Vagina (tissue), 2 donors: ENCODE data around the gene RBM33. TPM values are rescaled to one million over a fixed set of nuclear protein-coding genes. Genes with fewer than 3 reads are reported as not detected.

ENCODE experiments used
- DNase-seq, 2 donors: peaks; one replicate each; pipeline ENCODE4 v3.0.0-alpha.2; 2017; ENCODE audit errors: extremely low spot score in 2 of 2
- H3K27ac ChIP-seq: fragments of 200-600 bp; sonication (generic); one replicate; pipeline ENCODE4 v1.5.1; 2019
- H3K27me3 ChIP-seq: fragments of 200-600 bp; sonication (generic); one replicate; pipeline ENCODE4 v1.5.1; 2019
- H3K36me3 ChIP-seq, 2 donors: fragments of 200-600 bp; sonication (generic); one replicate each; pipeline ENCODE4 v1.5.1; 2017 to 2019
- H3K4me1 ChIP-seq: fragments of 200-600 bp; sonication (generic); one replicate; pipeline ENCODE4 v1.5.1; 2019
- H3K4me3 ChIP-seq, 2 donors: fragments of 200-600 bp; sonication (generic); 1 replicate in 1 of 2; 2 replicates in 1 of 2; pipeline ENCODE4 v1.5.1; 2016 to 2019
- H3K9me3 ChIP-seq: fragments of 200-600 bp; sonication (generic); one replicate; pipeline ENCODE4 v1.5.1; 2019
- POLR2A ChIP-seq, 2 donors: fragments of 450-650 bp; IDR thresholded peaks; one replicate each; pipeline ENCODE4 v1.6.1; 2017; ENCODE audit warnings: antibody characterized with exemption in 2 of 2, mild to moderate bottlenecking in 2 of 2, moderate library complexity in 2 of 2
- POLR2AphosphoS5 ChIP-seq, 2 donors: sonication (generic); formaldehyde crosslinking; IDR thresholded peaks; one replicate each; pipeline ENCODE4 v1.9.0; 2017; ENCODE audit warnings: antibody characterized with exemption in 2 of 2, mild to moderate bottlenecking in 2 of 2, low read depth in 1 of 2; ENCODE audit not compliant: insufficient read depth in 1 of 2
- intact Hi-C: fragments of 100-400 bp; cut with DNase I; formaldehyde crosslinking; loops from one replicate; pipeline ENCODE4 v1.15.1; 2023
- total RNA-seq: library from RNA; depleted of rRNA; stranded (reverse); fragments of >200 nt; gene quantifications from one replicate; pipeline ENCODE4 v1.2.3, GENCODE V29; 2016
- TF ChIP-seq, protein P1 (sequence below), 3 experiments: fragments of 450-650 bp in 2 of 3; fragments of 200-600 bp in 1 of 3; sonication (generic) in 1 of 3; IDR thresholded peaks; one replicate each; pipeline ENCODE4 v1.5.1; 2017 to 2019; ENCODE audit warnings: antibody characterized with exemption in 3 of 3, mild to moderate bottlenecking in 2 of 3, moderate library complexity in 2 of 3

Gene RBM33
- total RNA-seq, 1 donor from 2014 or later, result 63.8 TPM

DNA sequence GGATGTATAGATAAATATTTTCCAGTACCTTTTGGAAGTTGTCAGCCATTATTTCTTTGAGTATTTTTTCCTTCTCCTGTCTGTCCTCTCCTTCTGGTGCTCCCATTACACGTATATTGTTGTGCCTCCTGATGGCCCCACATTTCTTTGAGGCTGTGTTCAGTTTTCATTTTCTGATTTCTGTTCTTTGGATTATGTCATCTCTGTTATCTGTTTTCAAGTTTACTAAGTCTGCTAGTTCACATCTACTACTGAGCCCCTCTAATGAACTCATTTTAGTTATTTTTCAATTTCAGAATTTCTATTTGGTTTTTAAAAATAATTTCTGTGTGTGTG, 16.3 kb downstream of the RBM33 start:
- TF ChIP-seq, protein P1, sequence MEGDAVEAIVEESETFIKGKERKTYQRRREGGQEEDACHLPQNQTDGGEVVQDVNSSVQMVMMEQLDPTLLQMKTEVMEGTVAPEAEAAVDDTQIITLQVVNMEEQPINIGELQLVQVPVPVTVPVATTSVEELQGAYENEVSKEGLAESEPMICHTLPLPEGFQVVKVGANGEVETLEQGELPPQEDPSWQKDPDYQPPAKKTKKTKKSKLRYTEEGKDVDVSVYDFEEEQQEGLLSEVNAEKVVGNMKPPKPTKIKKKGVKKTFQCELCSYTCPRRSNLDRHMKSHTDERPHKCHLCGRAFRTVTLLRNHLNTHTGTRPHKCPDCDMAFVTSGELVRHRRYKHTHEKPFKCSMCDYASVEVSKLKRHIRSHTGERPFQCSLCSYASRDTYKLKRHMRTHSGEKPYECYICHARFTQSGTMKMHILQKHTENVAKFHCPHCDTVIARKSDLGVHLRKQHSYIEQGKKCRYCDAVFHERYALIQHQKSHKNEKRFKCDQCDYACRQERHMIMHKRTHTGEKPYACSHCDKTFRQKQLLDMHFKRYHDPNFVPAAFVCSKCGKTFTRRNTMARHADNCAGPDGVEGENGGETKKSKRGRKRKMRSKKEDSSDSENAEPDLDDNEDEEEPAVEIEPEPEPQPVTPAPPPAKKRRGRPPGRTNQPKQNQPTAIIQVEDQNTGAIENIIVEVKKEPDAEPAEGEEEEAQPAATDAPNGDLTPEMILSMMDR (IDR thresholded peaks at IDR 0.05), result no peak
- TF ChIP-seq POLR2A (IDR thresholded peaks at IDR 0.05) (no peak), POLR2AphosphoS5 (IDR thresholded peaks at IDR 0.05; ENCODE audit: insufficient read depth in 1 of 2, low read depth in 1 of 2) (no peak)
- H3K27ac ChIP-seq, result no peak overlapping the region
- no peaks in the 10 kb centered on the region for H3K9me3 ChIP-seq
- intact Hi-C loops, result no loop called here
- H3K36me3 ChIP-seq, result no peaks in the 10 kb centered on the region
- H3K27me3 ChIP-seq, result no peaks in the 10 kb centered on the region
- H3K4me3 ChIP-seq, result no peak overlapping the region
- no peak for DNase-seq
- H3K4me1 ChIP-seq, result peaks cover 45% of the 10 kb centered on the region

DNA sequence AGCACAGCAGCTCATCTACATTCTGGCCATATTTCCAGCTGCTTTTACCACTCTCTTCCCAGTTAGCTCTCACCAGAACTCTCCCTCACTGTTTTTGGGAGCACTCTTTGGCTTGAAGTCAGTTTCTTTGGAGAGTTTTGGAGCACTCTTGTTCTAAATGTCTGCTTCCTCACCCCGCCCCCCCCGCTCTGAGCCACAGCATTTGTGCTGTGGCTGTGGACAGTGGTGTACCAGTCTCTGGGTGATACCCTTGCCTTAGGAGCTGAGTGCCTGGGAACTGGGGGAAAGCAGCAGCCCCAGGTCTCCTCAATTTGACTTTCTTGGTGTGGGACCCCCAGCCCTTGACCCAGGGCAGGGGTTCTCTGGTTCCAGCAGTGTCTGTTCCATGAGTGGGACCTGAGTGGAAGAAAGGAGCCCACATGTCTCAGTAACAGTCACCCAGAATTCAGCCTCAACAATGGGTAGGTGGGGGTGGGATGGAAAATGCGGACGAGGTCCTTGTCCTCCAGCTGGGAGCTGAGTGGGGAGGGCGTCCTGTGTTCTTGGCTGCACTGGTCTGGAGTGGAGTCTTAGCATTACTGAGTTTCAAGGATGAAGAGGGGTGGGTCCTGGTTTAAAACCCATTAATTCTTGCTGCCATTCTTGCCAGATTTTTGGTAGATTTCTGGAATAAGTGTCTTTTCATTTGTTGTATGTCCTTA, 18.0 kb downstream of the RBM33 start:
- no peaks in the 10 kb centered on the region for H3K9me3 ChIP-seq
- intact Hi-C loops, result no loop called here
- peaks cover 0 to 4% of the 10 kb centered on the region in 2 donors for H3K36me3 ChIP-seq
- TF ChIP-seq POLR2AphosphoS5 (IDR thresholded peaks at IDR 0.05; ENCODE audit: insufficient read depth in 1 of 2, low read depth in 1 of 2), result no peak
- TF ChIP-seq POLR2A (IDR thresholded peaks at IDR 0.05), result no peak
- TF ChIP-seq, protein P1 (IDR thresholded peaks at IDR 0.05), result no peak
- DNase-seq, result no peak
- peaks cover 49% of the 10 kb centered on the region for H3K4me1 ChIP-seq
- H3K4me3 ChIP-seq, result no peak overlapping the region
- H3K27ac ChIP-seq, result no peak overlapping the region
- H3K27me3 ChIP-seq, result no peaks in the 10 kb centered on the region

DNA sequence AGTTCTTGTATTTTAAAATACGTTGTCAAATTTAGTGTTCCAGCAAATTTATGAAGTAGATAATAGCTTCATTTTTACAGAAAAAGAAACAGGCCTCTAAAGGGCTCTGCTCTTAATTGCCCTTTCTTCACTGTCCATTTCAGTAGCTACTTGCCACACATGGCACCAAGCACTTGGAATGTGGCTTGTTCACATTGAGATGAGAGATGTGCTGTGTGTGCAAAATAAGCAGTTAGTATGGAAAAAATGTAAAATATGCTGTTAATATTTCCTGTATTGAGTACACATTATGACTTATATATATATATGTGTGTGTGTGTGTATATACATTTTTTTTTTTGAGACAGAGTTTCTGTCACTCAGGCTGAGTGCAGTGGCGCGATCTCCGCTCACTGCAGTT, 19.5 kb downstream of the RBM33 start:
- Histone ChIP-seq H3K36me3 (peaks cover 0 to 4% of the 10 kb centered on the region in 2 donors), H3K27me3 (no peaks in the 10 kb centered on the region), H3K27ac (no peak overlapping the region), H3K4me3 (no peak overlapping the region), H3K9me3 (no peaks in the 10 kb centered on the region), H3K4me1 (peaks cover 59% of the 10 kb centered on the region)
- TF ChIP-seq, protein P1 (IDR thresholded peaks at IDR 0.05), result no peak
- TF ChIP-seq POLR2AphosphoS5 (IDR thresholded peaks at IDR 0.05; ENCODE audit: insufficient read depth in 1 of 2, low read depth in 1 of 2), result no peak
- TF ChIP-seq POLR2A (IDR thresholded peaks at IDR 0.05), result no peak
- intact Hi-C loops, result no loop called here
- DNase-seq, result no peak

DNA sequence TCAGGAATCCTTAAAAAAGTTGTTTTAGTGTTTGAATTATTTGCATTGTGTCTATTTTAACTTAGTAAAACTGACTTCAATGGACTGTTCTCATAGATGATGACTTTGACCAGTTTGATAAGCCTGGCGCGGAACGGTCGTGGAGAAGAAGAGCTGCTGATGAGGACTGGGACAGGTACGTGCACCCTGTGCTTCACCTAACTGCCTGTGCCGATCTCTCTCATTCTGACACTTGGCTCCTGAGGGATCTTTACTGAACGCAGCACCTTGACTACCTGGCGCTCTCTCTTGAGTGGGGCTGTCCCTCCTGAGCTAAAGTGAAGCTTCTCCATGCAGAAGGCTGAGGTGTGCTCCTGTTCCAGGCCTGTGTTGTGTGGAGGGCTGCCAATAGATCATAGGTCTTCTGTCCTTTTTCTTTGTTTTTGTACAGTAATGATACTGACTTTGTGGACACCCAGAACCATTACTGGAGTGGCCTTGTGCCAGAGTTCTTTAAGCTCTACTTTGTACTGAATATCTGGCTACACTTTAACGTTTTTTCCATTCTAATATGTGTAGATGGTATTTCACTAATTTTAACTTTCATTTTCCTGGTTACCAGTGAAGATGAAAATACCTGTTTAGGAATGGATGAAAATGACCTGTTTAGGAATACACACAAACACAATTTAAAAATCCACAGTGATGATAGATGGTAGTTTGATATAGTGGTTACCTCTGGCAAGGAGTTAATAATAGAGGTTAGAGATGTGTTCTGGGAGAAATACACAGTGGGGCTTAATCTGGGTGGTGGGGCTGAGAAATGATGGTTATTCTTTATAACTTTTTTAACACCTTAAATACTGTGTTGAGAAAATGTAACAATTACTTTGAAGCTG, 20.9 kb downstream of the RBM33 start:
- DNase-seq, result no peak
- no peak overlapping the region for H3K4me3 ChIP-seq
- no peaks in the 10 kb centered on the region for H3K27me3 ChIP-seq
- no peak for TF ChIP-seq POLR2AphosphoS5 (IDR thresholded peaks at IDR 0.05; ENCODE audit: insufficient read depth in 1 of 2, low read depth in 1 of 2)
- intact Hi-C loops, result no loop called here
- H3K36me3 ChIP-seq, result peaks cover 0 to 4% of the 10 kb centered on the region in 2 donors
- H3K9me3 ChIP-seq, result no peaks in the 10 kb centered on the region
- H3K27ac ChIP-seq, result no peak overlapping the region
- peaks cover 66% of the 10 kb centered on the region for H3K4me1 ChIP-seq

DNA sequence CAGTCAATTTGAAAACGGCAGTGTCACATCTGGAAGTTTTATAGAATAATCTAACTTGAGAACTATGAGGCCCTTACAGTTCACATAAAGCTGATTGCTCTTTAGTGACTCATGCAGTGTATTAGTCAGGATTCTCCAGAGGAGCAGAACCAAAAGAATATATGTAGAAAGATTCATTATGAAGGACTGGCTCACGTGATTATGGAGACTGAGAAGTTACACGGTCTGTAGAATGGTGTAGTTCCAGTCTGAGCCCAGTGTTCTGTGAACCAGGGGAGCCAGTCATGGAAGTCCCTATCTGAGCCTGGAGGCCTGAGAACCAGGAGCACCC, 21.5 kb downstream of the RBM33 start:
- Histone ChIP-seq H3K9me3 (no peaks in the 10 kb centered on the region), H3K4me1 (peaks cover 72% of the 10 kb centered on the region), H3K4me3 (no peak overlapping the region), H3K27me3 (no peaks in the 10 kb centered on the region), H3K27ac (no peak overlapping the region), H3K36me3 (peaks cover 0 to 4% of the 10 kb centered on the region in 2 donors)
- TF ChIP-seq POLR2AphosphoS5 (IDR thresholded peaks at IDR 0.05; ENCODE audit: insufficient read depth in 1 of 2, low read depth in 1 of 2), result peak in 1 of 2 donors; percentile 40
- TF ChIP-seq, protein P1 (IDR thresholded peaks at IDR 0.05), result no peak
- no peak for TF ChIP-seq POLR2A (IDR thresholded peaks at IDR 0.05)
- intact Hi-C loops, result no loop called here
- no peak for DNase-seq
